Activated CD8-positive, alpha-beta T cell treated with anti-CD3 and anti-CD28 coated beads, Interleukin-2, amount 10 ng/mL, durations not matched to agents 7 days and 5 days (primary cell): ENCODE data around the gene COL6A1. TPM values are rescaled to one million over a fixed set of nuclear protein-coding genes. Genes with fewer than 3 reads are reported as not detected.
A peak's percentile ranks its signal among the peaks of the same experiment; 100 is the strongest.

Experiments
- ATAC-seq: fragments of 150-1000 bp; cut with Tn5 transposase; one replicate; pipeline ENCODE4 v1.10.0; 2021; ENCODE audit warnings: moderate library complexity
- CTCF ChIA-PET: fragments of 350-600 bp; sonication (Branson Sonifier 250); formaldehyde crosslinking; loops from one replicate; lab custom pipeline; 2021; ENCODE audit warnings: antibody characterized with exemption; lab: Charles Lee
- POLR2A ChIA-PET: fragments of 350-600 bp; sonication (Branson Sonifier 250); formaldehyde crosslinking; loops from one replicate; lab custom pipeline; 2021; ENCODE audit warnings: antibody characterized with exemption; lab: Charles Lee
- DNase-seq: peaks from one replicate; pipeline ENCODE4 v3.0.0-alpha.2; 2020
- H3K27ac Mint-ChIP-seq: one replicate; pipeline ENCODE4 v1.8.0; 2021; ENCODE audit warnings: mild to moderate bottlenecking, mixed read lengths
- H3K27me3 Mint-ChIP-seq: one replicate; pipeline ENCODE4 v1.8.0; 2021; ENCODE audit warnings: low read depth, mixed read lengths
- H3K36me3 Mint-ChIP-seq: one replicate; pipeline ENCODE4 v1.8.0; 2021; ENCODE audit warnings: low read depth, mixed read lengths
- H3K4me1 Mint-ChIP-seq: one replicate; pipeline ENCODE4 v1.8.0; 2021; ENCODE audit warnings: low read depth, mixed read lengths
- H3K4me3 Mint-ChIP-seq: one replicate; pipeline ENCODE4 v1.8.0; 2021; ENCODE audit warnings: mild to moderate bottlenecking, mixed read lengths
- H3K9me3 Mint-ChIP-seq: one replicate; pipeline ENCODE4 v1.8.0; 2022; ENCODE audit warnings: mixed read lengths; ENCODE audit not compliant: insufficient read depth
- total RNA-seq, 2 experiments: library from RNA; stranded (reverse); gene quantifications; one replicate each; pipeline ENCODE4 v1.2.3, GENCODE V29; 2021

Gene COL6A1, protein sequence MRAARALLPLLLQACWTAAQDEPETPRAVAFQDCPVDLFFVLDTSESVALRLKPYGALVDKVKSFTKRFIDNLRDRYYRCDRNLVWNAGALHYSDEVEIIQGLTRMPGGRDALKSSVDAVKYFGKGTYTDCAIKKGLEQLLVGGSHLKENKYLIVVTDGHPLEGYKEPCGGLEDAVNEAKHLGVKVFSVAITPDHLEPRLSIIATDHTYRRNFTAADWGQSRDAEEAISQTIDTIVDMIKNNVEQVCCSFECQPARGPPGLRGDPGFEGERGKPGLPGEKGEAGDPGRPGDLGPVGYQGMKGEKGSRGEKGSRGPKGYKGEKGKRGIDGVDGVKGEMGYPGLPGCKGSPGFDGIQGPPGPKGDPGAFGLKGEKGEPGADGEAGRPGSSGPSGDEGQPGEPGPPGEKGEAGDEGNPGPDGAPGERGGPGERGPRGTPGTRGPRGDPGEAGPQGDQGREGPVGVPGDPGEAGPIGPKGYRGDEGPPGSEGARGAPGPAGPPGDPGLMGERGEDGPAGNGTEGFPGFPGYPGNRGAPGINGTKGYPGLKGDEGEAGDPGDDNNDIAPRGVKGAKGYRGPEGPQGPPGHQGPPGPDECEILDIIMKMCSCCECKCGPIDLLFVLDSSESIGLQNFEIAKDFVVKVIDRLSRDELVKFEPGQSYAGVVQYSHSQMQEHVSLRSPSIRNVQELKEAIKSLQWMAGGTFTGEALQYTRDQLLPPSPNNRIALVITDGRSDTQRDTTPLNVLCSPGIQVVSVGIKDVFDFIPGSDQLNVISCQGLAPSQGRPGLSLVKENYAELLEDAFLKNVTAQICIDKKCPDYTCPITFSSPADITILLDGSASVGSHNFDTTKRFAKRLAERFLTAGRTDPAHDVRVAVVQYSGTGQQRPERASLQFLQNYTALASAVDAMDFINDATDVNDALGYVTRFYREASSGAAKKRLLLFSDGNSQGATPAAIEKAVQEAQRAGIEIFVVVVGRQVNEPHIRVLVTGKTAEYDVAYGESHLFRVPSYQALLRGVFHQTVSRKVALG
- under 1 TPM; 0.26 to 0.42 TPM for total RNA-seq

DNA sequence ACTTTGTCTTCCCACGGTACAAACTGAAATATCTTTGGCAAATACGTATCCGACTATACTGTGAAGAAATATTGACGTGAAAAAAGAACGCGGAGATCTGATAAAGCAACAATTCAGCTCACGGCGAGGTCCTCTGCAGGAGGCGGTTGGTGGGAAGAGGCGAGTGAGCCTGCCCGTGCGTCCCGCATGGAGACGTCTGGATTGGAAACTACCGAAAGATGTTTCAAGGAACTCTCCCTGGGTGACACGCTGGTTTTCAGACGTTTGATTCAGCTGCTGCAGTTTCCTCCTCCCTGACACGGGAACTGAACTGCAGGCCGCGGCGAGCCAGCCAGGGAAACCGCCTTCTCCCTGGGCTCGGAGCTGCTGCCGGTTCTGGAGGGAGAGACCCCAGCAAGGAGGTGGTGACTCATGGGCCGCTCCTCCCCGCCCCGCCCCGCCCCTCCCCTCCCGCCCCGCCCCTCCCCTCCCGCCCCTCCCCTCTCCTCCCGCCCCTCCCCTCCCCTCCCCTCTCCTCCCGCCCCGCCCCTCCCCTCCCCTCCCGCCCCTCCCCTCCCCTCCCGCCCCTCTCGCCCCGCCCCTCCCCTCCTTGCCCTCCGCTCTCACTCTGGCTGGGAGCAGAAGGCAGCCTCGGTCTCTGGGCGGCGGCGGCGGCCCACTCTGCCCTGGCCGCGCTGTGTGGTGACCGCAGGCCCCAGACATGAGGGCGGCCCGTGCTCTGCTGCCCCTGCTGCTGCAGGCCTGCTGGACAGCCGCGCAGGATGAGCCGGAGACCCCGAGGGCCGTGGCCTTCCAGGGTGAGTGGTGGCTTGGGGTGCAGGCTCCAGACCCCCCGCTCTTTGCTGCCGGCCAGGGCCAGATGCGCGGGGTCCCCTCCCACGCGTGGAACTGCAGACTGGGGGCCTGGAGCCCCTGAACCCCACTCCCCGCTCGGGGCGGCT is at the start of gene COL6A1:
Gene COL6A1, plus strand, starts transcription at position 620 of the 941 bp plus-strand sequence. Its CDS starts 81 bp downstream, at position 701.
- H3K36me3 Mint-ChIP-seq, result no peaks in the 10 kb centered on the region
- peaks cover 6% of the 10 kb centered on the region for H3K4me1 Mint-ChIP-seq
- no peak within 1 kb of the TSS for H3K4me3 Mint-ChIP-seq
- DNase-seq, result peak; percentile 66
- peaks cover 5% of the 10 kb centered on the region for H3K27me3 Mint-ChIP-seq
- H3K27ac Mint-ChIP-seq, result no peak within 1 kb of the TSS
- ChIA-PET CTCF (interaction anchor here (1.0 kb wide), 2 partner anchors 8 to 10 kb away, joined by 3 to 4 read pairs; no protein-coding TSS in a partner anchor), POLR2A (interaction anchor here (0.5 to 0.6 kb wide), 2 partner anchors 8 to 356 kb away, joined by 3 read pairs; no protein-coding TSS in a partner anchor)
- no peaks in the 10 kb centered on the region for H3K9me3 Mint-ChIP-seq
- ATAC-seq, result peak; percentile 74

DNA sequence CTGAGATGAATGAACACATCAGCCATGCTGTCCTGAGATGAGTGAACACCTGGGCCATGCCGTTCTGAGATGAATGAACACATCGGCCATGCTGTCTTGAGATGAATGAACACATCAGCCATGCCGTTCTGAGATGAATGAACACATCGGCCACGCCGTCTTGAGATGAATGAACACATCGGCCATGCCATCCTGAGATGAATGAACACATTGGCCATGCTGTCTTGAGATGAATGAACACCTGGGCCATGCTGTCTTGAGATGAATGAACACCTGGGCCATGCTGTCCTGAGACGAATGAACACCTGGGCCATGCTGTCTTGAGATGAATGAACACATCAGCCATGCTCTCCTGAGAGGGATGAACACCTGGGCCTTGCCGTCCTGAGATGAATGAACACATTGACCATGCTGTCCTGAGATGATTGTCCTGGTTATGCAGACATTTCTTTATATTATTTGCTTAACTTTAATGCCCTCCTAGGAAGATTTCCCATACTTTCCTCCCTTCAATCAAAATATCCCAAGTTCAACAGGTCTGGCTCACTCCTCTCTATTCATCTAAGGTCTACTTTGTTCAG is 48.6 kb upstream of the COL6A1 start:
- no peaks in the 10 kb centered on the region for H3K9me3 Mint-ChIP-seq
- no peaks in the 10 kb centered on the region for H3K4me1 Mint-ChIP-seq
- ChIA-PET POLR2A (no interaction called here), CTCF (no interaction called here)
- no peak overlapping the region for H3K27ac Mint-ChIP-seq
- H3K4me3 Mint-ChIP-seq, result no peak overlapping the region
- H3K27me3 Mint-ChIP-seq, result peaks cover 1% of the 10 kb centered on the region
- ATAC-seq, result no peak
- DNase-seq, result no peak
- H3K36me3 Mint-ChIP-seq, result no peaks in the 10 kb centered on the region

DNA sequence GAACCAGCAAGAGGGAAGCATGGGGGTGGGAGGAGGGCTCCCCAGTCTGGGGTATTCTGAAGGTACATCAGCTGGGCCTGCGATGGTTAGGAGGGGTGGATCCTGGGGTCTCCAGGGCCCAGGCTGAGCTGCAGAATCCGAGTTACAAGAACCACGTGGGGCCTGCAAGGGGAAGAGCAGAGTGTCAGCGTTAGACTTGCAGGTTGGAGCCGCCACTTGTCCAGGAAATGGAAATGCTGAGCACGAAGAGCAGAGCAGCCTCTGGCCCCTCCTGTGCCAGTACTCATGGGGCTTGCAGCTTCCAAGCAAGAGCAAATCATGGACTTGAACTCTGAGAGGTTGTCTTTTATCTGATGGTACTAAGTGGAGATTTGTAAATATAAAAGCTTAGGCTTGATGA is 47.5 kb upstream of the COL6A1 start:
- Mint-ChIP-seq H3K27me3 (peaks cover 1% of the 10 kb centered on the region), H3K4me1 (no peaks in the 10 kb centered on the region), H3K27ac (no peak overlapping the region), H3K4me3 (no peak overlapping the region), H3K36me3 (no peaks in the 10 kb centered on the region), H3K9me3 (no peaks in the 10 kb centered on the region)
- DNase-seq (no peak), ATAC-seq (no peak)
- CTCF ChIA-PET, result no interaction called here
- POLR2A ChIA-PET, result no interaction called here

- H3K9me3 Mint-ChIP-seq, result no peaks in the 10 kb centered on the region
- no peak overlapping the region for H3K27ac Mint-ChIP-seq
- ATAC-seq, result no peak
- DNase-seq, result no peak
- ChIA-PET POLR2A (no interaction called here), CTCF (no interaction called here)
- H3K4me1 Mint-ChIP-seq, result no peaks in the 10 kb centered on the region
- no peak overlapping the region for H3K4me3 Mint-ChIP-seq
- H3K27me3 Mint-ChIP-seq, result peaks cover 1% of the 10 kb centered on the region
- H3K36me3 Mint-ChIP-seq, result no peaks in the 10 kb centered on the region
Measured at GRCh38 chr21:45934554-45934953, 47.0 kb upstream of the COL6A1 start.

DNA sequence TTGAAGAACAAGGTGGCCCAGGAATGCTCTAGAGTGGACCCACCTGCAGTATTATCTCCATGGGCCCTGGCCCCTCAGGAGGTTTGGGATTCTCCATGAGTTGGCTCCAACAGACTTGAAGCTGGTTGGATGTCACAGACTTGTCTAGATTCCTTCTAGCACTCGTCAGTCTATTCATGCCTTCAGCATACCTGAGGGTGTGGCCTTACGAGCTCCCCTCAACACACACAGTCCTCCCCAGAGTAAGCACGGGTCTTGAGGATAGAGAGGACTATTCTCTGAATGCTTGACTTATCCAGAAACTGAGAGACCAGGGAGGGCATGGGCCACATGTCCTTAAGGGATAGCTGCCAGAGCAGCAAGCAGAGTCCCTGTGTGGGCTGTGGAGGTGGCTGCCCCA is 45.9 kb upstream of the COL6A1 start:
- Mint-ChIP-seq H3K36me3 (no peaks in the 10 kb centered on the region), H3K27me3 (peaks cover 1% of the 10 kb centered on the region), H3K9me3 (no peaks in the 10 kb centered on the region), H3K4me1 (no peaks in the 10 kb centered on the region), H3K4me3 (no peak overlapping the region), H3K27ac (no peak overlapping the region)
- ChIA-PET POLR2A (no interaction called here), CTCF (no interaction called here)
- DNase-seq, result no peak
- ATAC-seq, result no peak

DNA sequence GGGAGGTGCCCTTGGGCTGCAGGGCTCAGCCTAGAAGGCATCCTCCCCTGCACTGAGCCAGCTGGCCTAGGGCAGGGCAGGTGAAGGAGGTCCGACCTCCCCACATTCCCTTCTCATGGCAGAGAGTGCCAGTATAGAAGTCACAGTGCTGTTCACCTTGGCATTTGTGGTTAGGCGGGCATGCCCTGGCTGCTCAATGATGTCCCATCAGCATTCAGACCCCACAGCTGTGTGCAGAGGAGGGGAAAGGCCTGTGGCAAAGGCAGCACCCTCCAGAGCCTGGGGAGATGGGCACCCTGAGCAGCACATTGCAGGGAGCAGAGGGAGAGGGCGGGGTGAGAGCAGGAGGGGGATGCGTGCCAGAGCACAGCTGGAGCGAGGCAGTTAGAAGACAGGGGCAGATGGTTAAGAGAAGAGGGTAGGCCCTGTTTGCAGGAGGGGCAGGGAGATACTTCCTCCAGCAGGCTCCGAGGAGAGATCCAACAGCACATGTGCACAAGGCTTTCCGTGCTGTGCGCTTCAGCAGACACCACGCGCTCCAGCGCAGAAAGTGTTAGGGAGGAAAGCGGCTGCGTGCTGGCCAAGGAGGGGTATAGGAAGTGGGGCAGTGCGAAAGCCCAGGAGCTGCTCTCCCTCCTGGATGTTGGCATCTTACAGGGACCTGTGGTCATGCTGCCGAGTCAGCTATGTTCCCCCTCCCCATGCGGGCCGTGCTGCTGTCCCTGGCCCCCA is 43.7 kb upstream of the COL6A1 start:
- Mint-ChIP-seq H3K36me3 (no peaks in the 10 kb centered on the region), H3K4me1 (no peaks in the 10 kb centered on the region), H3K27me3 (peaks cover 1% of the 10 kb centered on the region), H3K27ac (no peak overlapping the region), H3K9me3 (no peaks in the 10 kb centered on the region), H3K4me3 (no peak overlapping the region)
- ATAC-seq (no peak), DNase-seq (no peak)
- ChIA-PET POLR2A (interaction anchor here (0.6 to 0.9 kb wide), 2 partner anchors 7 to 129 kb away, joined by 3 read pairs; no protein-coding TSS in a partner anchor), CTCF (no interaction called here)

- Mint-ChIP-seq H3K9me3 (no peaks in the 10 kb centered on the region), H3K27ac (no peak overlapping the region), H3K4me1 (no peaks in the 10 kb centered on the region), H3K4me3 (no peak overlapping the region), H3K27me3 (no peaks in the 10 kb centered on the region), H3K36me3 (no peaks in the 10 kb centered on the region)
- ATAC-seq (no peak), DNase-seq (no peak)
- CTCF ChIA-PET, result no interaction called here
- POLR2A ChIA-PET, result interaction anchor here (0.6 kb wide), 1 partner anchor 129 kb away, joined by 3 read pairs; no protein-coding TSS in a partner anchor
Measured at GRCh38 chr21:45938453-45938755, 43.2 kb upstream of the COL6A1 start.

- H3K27ac Mint-ChIP-seq, result no peak overlapping the region
- ATAC-seq, result no peak
- H3K4me1 Mint-ChIP-seq, result no peaks in the 10 kb centered on the region
- ChIA-PET POLR2A (interaction anchor here (0.6 kb wide), 1 partner anchor 128 kb away, joined by 3 read pairs; no protein-coding TSS in a partner anchor), CTCF (no interaction called here)
- H3K9me3 Mint-ChIP-seq, result no peaks in the 10 kb centered on the region
- no peaks in the 10 kb centered on the region for H3K36me3 Mint-ChIP-seq
- no peak for DNase-seq
- H3K27me3 Mint-ChIP-seq, result no peaks in the 10 kb centered on the region
- H3K4me3 Mint-ChIP-seq, result no peak overlapping the region
Measured at GRCh38 chr21:45938811-45939520, 42.6 kb upstream of the COL6A1 start.

DNA sequence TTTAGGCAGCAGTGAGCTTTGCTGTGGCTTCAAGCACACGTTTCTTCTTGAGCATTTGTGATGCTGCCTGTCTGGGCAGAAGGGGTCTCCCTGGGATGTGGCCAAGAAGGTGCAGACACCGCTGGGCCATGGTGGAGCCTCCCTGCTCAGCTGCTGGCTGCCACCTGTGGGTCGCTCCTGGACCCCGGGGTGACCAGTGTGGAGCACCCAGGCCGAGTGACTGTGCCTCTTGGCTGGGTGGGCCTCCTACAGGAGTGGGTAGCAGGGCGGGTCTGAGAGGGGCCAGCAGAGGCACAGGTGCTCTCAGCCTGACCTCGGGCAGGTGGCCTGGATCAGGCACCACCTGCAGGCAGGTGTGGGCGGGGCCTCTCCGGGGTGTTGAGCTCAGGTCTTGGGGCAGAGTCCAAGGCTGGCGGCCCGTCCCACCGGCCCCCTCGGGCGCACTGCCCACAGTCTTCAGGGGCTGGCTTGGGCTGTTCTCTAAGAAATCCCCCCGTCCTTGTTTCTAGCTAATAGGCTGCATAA is 42.0 kb upstream of the COL6A1 start:
- POLR2A ChIA-PET, result no interaction called here
- DNase-seq (no peak), ATAC-seq (no peak)
- Mint-ChIP-seq H3K9me3 (no peaks in the 10 kb centered on the region), H3K4me3 (no peak overlapping the region), H3K36me3 (no peaks in the 10 kb centered on the region), H3K27me3 (no peaks in the 10 kb centered on the region), H3K27ac (no peak overlapping the region), H3K4me1 (no peaks in the 10 kb centered on the region)
- CTCF ChIA-PET, result no interaction called here

GRCh38 chr21:45940091-45940490 is 41.5 kb upstream of the COL6A1 start:
- no peaks in the 10 kb centered on the region for H3K27me3 Mint-ChIP-seq
- no peak overlapping the region for H3K4me3 Mint-ChIP-seq
- H3K27ac Mint-ChIP-seq, result no peak overlapping the region
- H3K36me3 Mint-ChIP-seq, result no peaks in the 10 kb centered on the region
- POLR2A ChIA-PET, result no interaction called here
- DNase-seq (no peak), ATAC-seq (no peak)
- CTCF ChIA-PET, result no interaction called here
- no peaks in the 10 kb centered on the region for H3K9me3 Mint-ChIP-seq
- no peaks in the 10 kb centered on the region for H3K4me1 Mint-ChIP-seq
